Mesendoderm (in vitro differentiated cells): ENCODE measurements around the gene FAM161B.
"Not testable (repeated sequence)": the region's sequence is repeated elsewhere in the genome, so short reads cannot be mapped to it uniquely, and the experiment has no call there.

Experiments used
- DNase-seq: peaks from one replicate; pipeline ENCODE4 v3.0.0; 2013
- H2AK5ac ChIP-seq: 2 replicates; pipeline ENCODE4 v1.6.1; 2013; ENCODE audit warnings: low read length, inconsistent platforms
- H2BK120ac ChIP-seq: 2 replicates; pipeline ENCODE4 v1.6.1; 2013; ENCODE audit warnings: low read depth, mild to moderate bottlenecking, low read length, moderate library complexity, mixed read lengths
- H2BK15ac ChIP-seq: replicated peaks from 2 replicates; pipeline ENCODE4 v1.6.1; 2013; ENCODE audit warnings: low read depth, mild to moderate bottlenecking, moderate library complexity
- H2BK5ac ChIP-seq: 2 replicates; pipeline ENCODE4 v1.6.1; 2013; ENCODE audit warnings: low read length, inconsistent platforms
- H3K18ac ChIP-seq: 2 replicates; pipeline ENCODE4 v1.6.1; 2013; ENCODE audit warnings: mild to moderate bottlenecking, low read length, mixed read lengths
- H3K23ac ChIP-seq: one replicate; pipeline ENCODE4 v1.6.1; 2013; ENCODE audit warnings: low read length
- H3K27ac ChIP-seq: 2 replicates; pipeline ENCODE4 v1.5.1; 2013; ENCODE audit warnings: low read depth, mild to moderate bottlenecking, inconsistent platforms, low read length, moderate library complexity
- H3K27me3 ChIP-seq: 2 replicates; pipeline ENCODE4 v1.6.1; 2013; ENCODE audit warnings: low read length, control low read depth, mild to moderate bottlenecking, inconsistent platforms; ENCODE audit not compliant: insufficient read depth, poor library complexity
- H3K36me3 ChIP-seq: 2 replicates; pipeline ENCODE4 v1.6.1; 2013; ENCODE audit warnings: low read length, inconsistent platforms; ENCODE audit not compliant: control insufficient read depth, insufficient read depth
- H3K4ac ChIP-seq: one replicate; pipeline ENCODE4 v1.6.1; 2013; ENCODE audit warnings: low read depth, mild to moderate bottlenecking, low read length, moderate library complexity
- H3K4me1 ChIP-seq: 2 replicates; pipeline ENCODE4 v1.6.1; 2013; ENCODE audit warnings: low read depth, low read length, inconsistent platforms; ENCODE audit not compliant: control insufficient read depth
- H3K4me2 ChIP-seq: 2 replicates; pipeline ENCODE4 v1.6.1; 2013; ENCODE audit warnings: low read length
- H3K4me3 ChIP-seq: 2 replicates; pipeline ENCODE4 v1.5.1; 2013; ENCODE audit warnings: mild to moderate bottlenecking, low read length
- H3K56ac ChIP-seq: one replicate; pipeline ENCODE4 v1.6.1; 2013; ENCODE audit warnings: low read length
- H3K79me1 ChIP-seq: 2 replicates; pipeline ENCODE4 v1.6.1; 2013; ENCODE audit warnings: low read length, inconsistent platforms
- H3K79me2 ChIP-seq: 2 replicates; pipeline ENCODE4 v1.6.1; 2013; ENCODE audit warnings: mild to moderate bottlenecking, low read length; ENCODE audit not compliant: control insufficient read depth, insufficient read depth
- H3K9ac ChIP-seq: 2 replicates; pipeline ENCODE4 v1.6.1; 2013; ENCODE audit warnings: low read length, inconsistent platforms
- H4K5ac ChIP-seq: one replicate; pipeline ENCODE4 v1.6.1; 2013; ENCODE audit warnings: low read length
- H4K8ac ChIP-seq: one replicate; pipeline ENCODE4 v1.6.1; 2013; ENCODE audit warnings: low read depth, mild to moderate bottlenecking, control low read depth, low read length, moderate library complexity
- WGBS: extraction: QIAGEN DNeasy Blood & Tissue Kit; methylation state at CpG from one replicate; pipeline ENCODE4 v1.1.7; 2013; ENCODE audit warnings: low lambda C conversion rate, missing lambda C conversion rate; ENCODE audit not compliant: insufficient coverage; ENCODE audit errors: extremely low coverage; 5-methylcytosine and 5-hydroxymethylcytosine counted together

FAM161B gene

DNA sequence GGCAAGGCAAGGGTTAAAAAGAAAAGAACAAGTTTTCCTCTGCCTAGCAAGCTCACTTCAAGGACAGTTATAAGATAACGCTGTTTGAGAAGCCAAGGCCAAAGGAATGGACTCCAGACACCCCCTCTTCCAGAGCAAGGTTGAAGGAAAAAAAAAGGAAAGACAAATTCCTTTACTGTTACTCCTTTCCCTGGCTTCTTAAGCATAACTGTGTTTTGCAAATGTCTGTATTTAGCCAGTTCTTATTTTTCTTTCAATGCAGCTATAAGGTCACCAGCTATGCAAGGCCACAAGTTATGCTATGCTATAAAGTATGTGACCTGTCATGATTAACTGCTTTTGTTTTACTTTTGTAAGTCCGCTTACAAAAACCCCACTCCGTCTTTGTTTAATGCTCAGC lies 36.6 kb downstream of the FAM161B start:
- Histone ChIP-seq H3K79me1 (no peaks in the 10 kb centered on the region), H3K4ac (no peak overlapping the region), H4K8ac (no peak overlapping the region), H3K4me3 (no peak overlapping the region), H3K4me1 (no peaks in the 10 kb centered on the region), H3K23ac (no peak overlapping the region), H2BK120ac (no peak overlapping the region), H4K5ac (no peak overlapping the region), H3K36me3 (peaks cover 9% of the 10 kb centered on the region), H3K27me3 (no peaks in the 10 kb centered on the region), H2BK5ac (no peak overlapping the region), H2BK15ac (no peak overlapping the region), H3K27ac (no peak overlapping the region), H3K79me2 (no peaks in the 10 kb centered on the region), H3K56ac (no peak overlapping the region), H3K9ac (no peak overlapping the region), H3K18ac (no peak overlapping the region), H3K4me2 (no peak overlapping the region), H2AK5ac (no peak overlapping the region)
- DNase-seq = no peak
- no CpG with 5 or more reads among the region's 3 CpGs for WGBS

DNA sequence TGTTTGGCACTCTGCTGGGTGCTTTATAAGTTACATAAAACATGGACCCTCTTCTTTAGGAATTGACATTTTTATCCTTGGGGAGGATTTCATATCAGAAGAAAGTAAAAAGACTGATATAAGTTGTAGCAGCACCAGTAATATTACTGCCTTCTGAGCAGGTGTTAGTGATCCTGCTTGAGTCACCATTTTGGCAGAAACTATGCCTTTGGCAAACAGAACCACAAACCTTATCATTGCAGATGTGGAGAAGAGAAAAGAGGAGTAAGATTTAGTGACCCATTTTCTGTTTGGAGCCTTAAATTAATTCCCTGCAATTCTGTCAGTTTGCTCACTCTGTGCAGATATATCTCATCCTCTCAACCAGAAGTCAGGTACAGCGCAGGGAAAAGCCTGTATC lies 40.2 kb downstream of the FAM161B start:
- Histone ChIP-seq H3K4ac (no peak overlapping the region), H3K36me3 (peaks cover 9% of the 10 kb centered on the region), H2BK5ac (no peak overlapping the region), H3K79me1 (no peaks in the 10 kb centered on the region), H2BK120ac (no peak overlapping the region), H3K9ac (no peak overlapping the region), H4K5ac (no peak overlapping the region), H4K8ac (no peak overlapping the region), H3K4me2 (no peak overlapping the region), H3K79me2 (no peaks in the 10 kb centered on the region), H3K27me3 (no peaks in the 10 kb centered on the region), H3K23ac (no peak overlapping the region), H3K18ac (no peak overlapping the region), H3K4me1 (no peaks in the 10 kb centered on the region), H2BK15ac (no peak overlapping the region), H3K27ac (no peak overlapping the region), H3K4me3 (no peak overlapping the region), H2AK5ac (no peak overlapping the region), H3K56ac (no peak overlapping the region)
- no CpG with 5 or more reads among the region's 1 CpG for WGBS
- DNase-seq = no peak

DNA sequence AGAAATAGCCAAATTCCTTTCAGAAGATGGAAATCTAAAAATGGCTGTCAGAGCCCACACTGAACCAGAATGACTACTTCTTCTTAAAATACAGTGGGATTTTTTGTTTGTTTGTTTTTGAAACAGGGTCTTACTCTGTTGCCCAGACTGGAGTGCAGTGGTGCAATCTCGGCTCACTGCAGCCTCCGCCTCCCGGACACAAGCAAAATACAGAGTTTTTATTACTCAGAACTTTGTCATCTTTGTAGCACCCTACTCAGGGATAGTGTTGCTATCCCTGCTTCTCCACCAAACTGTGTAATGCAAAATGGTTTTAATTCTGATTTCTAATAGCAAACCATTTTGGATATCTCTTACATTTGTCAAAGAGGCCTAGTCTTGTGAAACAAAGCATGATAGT lies 46.9 kb downstream of the FAM161B start:
- Histone ChIP-seq H3K27me3 (no peaks in the 10 kb centered on the region), H4K8ac (no peak overlapping the region), H2BK15ac (no peak overlapping the region), H3K79me2 (no peaks in the 10 kb centered on the region), H3K4me2 (no peak overlapping the region), H3K27ac (no peak overlapping the region), H2BK120ac (no peak overlapping the region), H3K56ac (no peak overlapping the region), H3K23ac (no peak overlapping the region), H3K4me1 (no peaks in the 10 kb centered on the region), H2AK5ac (no peak overlapping the region), H3K4me3 (no peak overlapping the region), H3K18ac (no peak overlapping the region), H3K36me3 (peaks cover 6% of the 10 kb centered on the region), H2BK5ac (no peak overlapping the region), H4K5ac (no peak overlapping the region), H3K4ac (no peak overlapping the region), H3K9ac (no peak overlapping the region), H3K79me1 (no peaks in the 10 kb centered on the region)
- DNase-seq = no peak
- no CpG with 5 or more reads among the region's 3 CpGs for WGBS

DNA sequence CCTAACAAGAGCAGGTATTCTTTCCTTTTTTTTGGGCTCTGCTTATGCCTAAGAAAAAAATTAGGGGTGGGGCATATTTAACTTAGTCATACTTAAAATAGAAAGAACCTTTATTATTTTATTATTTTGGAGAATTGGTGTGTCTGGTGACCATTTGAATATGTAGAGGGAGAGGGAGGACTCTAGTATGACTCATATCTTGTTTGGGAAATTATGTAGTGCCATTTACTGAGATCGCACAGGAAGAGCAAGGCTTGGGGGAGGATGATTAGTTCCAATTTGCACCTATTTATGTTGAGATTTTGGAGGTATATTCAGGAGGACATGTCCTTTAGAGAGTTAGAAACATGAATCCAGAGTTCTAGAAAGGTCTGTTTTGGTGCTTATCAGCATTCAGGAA lies 53.4 kb downstream of the FAM161B start:
- Histone ChIP-seq H3K4me1 (no peaks in the 10 kb centered on the region), H3K4me3 (no peak overlapping the region), H3K4ac (no peak overlapping the region), H2BK120ac (no peak overlapping the region), H4K5ac (no peak overlapping the region), H2BK15ac (no peak overlapping the region), H3K23ac (no peak overlapping the region), H2AK5ac (no peak overlapping the region), H3K18ac (no peak overlapping the region), H3K56ac (no peak overlapping the region), H3K79me2 (peaks cover under 1% of the 10 kb centered on the region), H3K9ac (no peak overlapping the region), H3K79me1 (peaks cover 4% of the 10 kb centered on the region), H3K4me2 (no peak overlapping the region), H3K36me3 (peaks cover 9% of the 10 kb centered on the region), H4K8ac (no peak overlapping the region), H3K27ac (no peak overlapping the region), H3K27me3 (no peaks in the 10 kb centered on the region), H2BK5ac (no peak overlapping the region)
- DNase-seq = no peak
- no CpG with 5 or more reads among the region's 1 CpG for WGBS

DNA sequence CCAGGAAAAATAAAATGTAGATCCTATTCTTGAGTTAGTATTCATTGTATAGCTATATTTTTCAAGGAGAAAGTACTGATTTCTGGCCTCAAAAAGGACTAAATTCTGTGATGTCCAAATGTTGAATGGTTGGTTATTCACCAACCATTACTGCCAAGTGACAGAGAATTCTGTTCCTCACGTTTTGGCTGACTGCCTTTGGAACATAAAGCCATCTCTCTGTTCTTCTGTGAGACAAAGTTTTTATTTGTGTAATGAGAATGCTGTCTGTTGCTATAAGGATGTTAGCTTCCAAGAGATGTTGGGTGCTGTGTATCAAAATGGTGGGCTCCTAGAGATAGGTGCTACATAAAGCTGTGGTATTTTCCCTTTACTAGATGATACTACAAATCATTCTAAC lies 54.0 kb downstream of the FAM161B start:
- no peak overlapping the region for H3K18ac ChIP-seq
- H3K4me1 ChIP-seq = no peaks in the 10 kb centered on the region
- peaks cover 9% of the 10 kb centered on the region for H3K36me3 ChIP-seq
- peaks cover 2% of the 10 kb centered on the region for H3K79me2 ChIP-seq
- no peak overlapping the region for H3K4ac ChIP-seq
- no peak for DNase-seq
- no peak overlapping the region for H3K27ac ChIP-seq
- H3K9ac ChIP-seq = no peak overlapping the region
- no peak overlapping the region for H3K4me3 ChIP-seq
- H3K23ac ChIP-seq = no peak overlapping the region
- no peaks in the 10 kb centered on the region for H3K27me3 ChIP-seq
- H2BK15ac ChIP-seq = no peak overlapping the region
- WGBS = no CpG with 5 or more reads among the region's 1 CpG
- H2BK120ac ChIP-seq = no peak overlapping the region
- peaks cover 4% of the 10 kb centered on the region for H3K79me1 ChIP-seq
- H2BK5ac ChIP-seq = no peak overlapping the region
- H3K4me2 ChIP-seq = no peak overlapping the region
- H4K5ac ChIP-seq = no peak overlapping the region
- H3K56ac ChIP-seq = no peak overlapping the region
- no peak overlapping the region for H2AK5ac ChIP-seq
- no peak overlapping the region for H4K8ac ChIP-seq

DNA sequence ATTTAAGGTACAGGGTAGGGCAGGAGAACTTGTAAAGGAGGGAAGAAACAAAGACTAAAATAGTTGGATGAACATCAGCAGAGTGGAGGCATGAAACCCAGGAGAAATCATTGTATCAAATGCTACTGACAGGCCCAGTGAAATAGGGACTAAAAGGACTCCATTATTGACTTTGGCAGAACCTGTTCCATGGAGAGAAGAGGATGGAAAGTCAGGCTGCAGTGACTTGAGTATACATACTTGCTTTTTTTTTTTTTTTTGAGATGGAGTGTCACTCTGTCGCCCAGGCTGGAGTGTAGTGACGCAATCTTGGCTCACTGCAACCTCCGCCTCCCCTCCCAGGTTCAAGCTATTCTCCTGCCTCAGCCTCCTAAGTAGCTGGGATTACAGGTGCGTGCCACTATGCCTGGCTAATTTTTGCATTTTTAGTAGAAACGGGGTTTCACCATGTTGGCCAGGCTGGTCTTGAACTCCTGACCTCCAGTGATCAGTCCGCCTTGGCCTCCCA lies 55.7 kb downstream of the FAM161B start:
- H3K9ac ChIP-seq, H3K23ac ChIP-seq, H3K4me3 ChIP-seq, H3K79me1 ChIP-seq, H3K4me2 ChIP-seq, H2BK15ac ChIP-seq, H3K27ac ChIP-seq, H3K27me3 ChIP-seq, H3K56ac ChIP-seq, H2BK120ac ChIP-seq, H3K79me2 ChIP-seq, H4K8ac ChIP-seq, H2AK5ac ChIP-seq, H3K4ac ChIP-seq, H2BK5ac ChIP-seq, H4K5ac ChIP-seq, H3K18ac ChIP-seq, H3K4me1 ChIP-seq, DNase-seq, H3K36me3 ChIP-seq: not testable (repeated sequence)
- WGBS = no CpG with 5 or more reads among the region's 6 CpGs
